GM18519 (cell line): ENCODE measurements around the gene PRPF38A.

Experiments
- ATAC-seq: cut with Tn5 transposase; IDR thresholded peaks from one replicate; pipeline ENCODE4 v1.9.1; 2021; ENCODE audit warnings: mild to moderate bottlenecking, moderate library complexity; ENCODE audit not compliant: unreplicated experiment, low FRiP score

Gene PRPF38A

GRCh38 chr1:52454779-52455178, 50.4 kb downstream of the PRPF38A start:
- no peak for ATAC-seq

- ATAC-seq, result no peak
Observed at GRCh38 chr1:52455686-52456085, 51.3 kb downstream of the PRPF38A start.

- no peak for ATAC-seq
Observed at GRCh38 chr1:52460694-52461093, 56.3 kb downstream of the PRPF38A start.

- no peak for ATAC-seq
Observed at GRCh38 chr1:52461821-52462220, 57.4 kb downstream of the PRPF38A start.

GRCh38 chr1:52463891-52464290, 59.5 kb downstream of the PRPF38A start:
- no peak for ATAC-seq

GRCh38 chr1:52469108-52469507, 64.7 kb downstream of the PRPF38A start:
- ATAC-seq, result no peak
